Measurements from ENCODE around the gene RUFY4. TPM values are rescaled to one million over a fixed set of nuclear protein-coding genes. Genes with fewer than 3 reads are reported as not detected.

The RUFY4 gene
- total RNA-seq, 2 donors from 2014 or later, result not detected

DNA sequence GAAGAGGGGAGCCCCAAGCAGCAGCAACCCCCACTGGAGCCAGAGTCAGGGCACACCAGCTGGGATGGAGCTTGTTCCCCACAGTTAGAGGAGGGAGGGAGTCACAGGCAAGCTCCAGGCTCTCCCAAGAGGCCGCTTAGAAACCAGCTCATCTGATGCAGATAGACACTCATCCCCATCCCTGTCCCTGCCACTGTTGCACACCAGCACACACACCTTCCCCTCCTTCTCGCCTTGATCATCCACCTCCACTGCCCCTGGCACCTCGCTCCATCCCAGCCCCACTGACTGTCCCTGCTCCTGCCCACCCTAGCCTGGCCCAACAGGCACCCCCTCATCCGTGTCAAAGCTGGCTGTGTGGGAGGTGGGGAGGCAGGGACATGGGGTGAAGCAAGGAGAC lies 1.5 kb upstream of the RUFY4 start:
- WGBS, 2 donors, result 50 to 70% methylated on average over 4 of the region's 4 CpGs
- no peaks in the 10 kb centered on the region for H3K36me3 ChIP-seq (replicated peaks in 1 of 2; ENCODE audit: insufficient read depth in 1 of 2, low read depth in 2 of 2)
- no peak overlapping the region for H3K4me3 ChIP-seq
- intact Hi-C loops (cut with DNase I), result no loop called here
- peaks cover 8% of the 10 kb centered on the region for H3K4me1 ChIP-seq
- H3K27me3 ChIP-seq, result peaks cover 0 to 4% of the 10 kb centered on the region in 2 donors
- no peak for ATAC-seq
- no peaks in the 10 kb centered on the region for H3K9me3 ChIP-seq
- TF ChIP-seq POLR2A (IDR thresholded peaks at IDR 0.05) (no peak), CTCF (IDR thresholded peaks at IDR 0.05) (no peak)
- DNase-seq, result no peak
- no peak overlapping the region for H3K27ac ChIP-seq

DNA sequence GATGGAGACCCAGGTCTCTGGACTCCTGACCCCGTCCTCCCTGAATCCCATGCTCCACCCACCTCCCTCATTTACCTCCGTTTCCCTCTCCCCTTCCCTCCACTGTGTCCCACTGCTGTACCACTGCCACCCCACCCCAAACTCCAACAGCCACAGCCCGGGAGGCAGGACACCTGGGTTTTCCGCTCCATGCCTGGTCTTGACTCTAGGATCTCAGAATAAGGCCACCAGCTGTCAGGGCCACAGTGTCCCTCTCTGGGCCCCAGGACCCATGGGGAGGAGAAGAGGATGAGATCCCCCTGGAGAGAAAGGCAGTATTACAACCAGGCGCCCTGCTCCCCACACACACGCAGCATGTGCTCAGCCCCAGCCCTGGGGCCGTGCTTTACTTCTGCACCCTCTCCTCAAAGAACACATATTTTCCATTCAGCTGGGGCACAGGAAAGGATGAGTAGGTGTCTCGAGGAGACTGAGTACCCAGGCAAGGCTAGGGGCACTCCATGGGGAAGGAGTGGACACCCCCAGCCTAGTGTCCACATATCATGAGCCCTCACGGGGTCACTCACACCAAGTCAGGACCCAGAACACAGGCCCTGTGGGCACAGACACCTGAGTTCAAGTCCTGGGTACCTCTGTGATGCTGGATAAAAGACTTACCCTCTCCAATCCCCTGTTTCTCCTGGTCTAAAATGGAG lies 700 bp downstream of the RUFY4 start:
- intact Hi-C loops (cut with DNase I), result loop anchor here (5.0 kb wide), 1 partner anchor 282 kb away; no protein-coding TSS in a partner anchor
- no peak for TF ChIP-seq CTCF (IDR thresholded peaks at IDR 0.05)
- no peak for TF ChIP-seq POLR2A (IDR thresholded peaks at IDR 0.05)

GRCh38 chr2:218070587-218070986 lies 1.5 kb downstream of the RUFY4 start:
- H3K36me3 ChIP-seq (replicated peaks in 1 of 2; ENCODE audit: insufficient read depth in 1 of 2, low read depth in 2 of 2), result no peaks in the 10 kb centered on the region
- intact Hi-C loops (cut with DNase I), result loop anchor here (5.0 kb wide), 1 partner anchor 283 kb away; no protein-coding TSS in a partner anchor
- ATAC-seq (no peak), DNase-seq (no peak)
- no peak overlapping the region for H3K27ac ChIP-seq
- H3K4me3 ChIP-seq, result no peak overlapping the region
- H3K9me3 ChIP-seq, result no peaks in the 10 kb centered on the region
- WGBS, 2 donors, result 60% methylated on average over 4 of the region's 4 CpGs; no CpG with 5 or more reads in 1 of the 2 donors
- peaks cover 8% of the 10 kb centered on the region for H3K4me1 ChIP-seq
- TF ChIP-seq POLR2A (IDR thresholded peaks at IDR 0.05), result no peak
- TF ChIP-seq CTCF (IDR thresholded peaks at IDR 0.05), result no peak
- H3K27me3 ChIP-seq, result peaks cover 0 to 4% of the 10 kb centered on the region in 2 donors

More for the DNA sequence above, 700 bp downstream of the RUFY4 start:
- WGBS, 2 donors, result 52 to 65% methylated on average over 7 to 9 of the region's 9 CpGs
- no peaks in the 10 kb centered on the region for H3K9me3 ChIP-seq
- H3K4me1 ChIP-seq, result peaks cover 8% of the 10 kb centered on the region
- no peak overlapping the region for H3K4me3 ChIP-seq
- peaks cover 0 to 4% of the 10 kb centered on the region in 2 donors for H3K27me3 ChIP-seq
- H3K36me3 ChIP-seq (replicated peaks in 1 of 2; ENCODE audit: insufficient read depth in 1 of 2, low read depth in 2 of 2), result no peaks in the 10 kb centered on the region
- no peak overlapping the region for H3K27ac ChIP-seq
- ATAC-seq (no peak), DNase-seq (no peak)

DNA sequence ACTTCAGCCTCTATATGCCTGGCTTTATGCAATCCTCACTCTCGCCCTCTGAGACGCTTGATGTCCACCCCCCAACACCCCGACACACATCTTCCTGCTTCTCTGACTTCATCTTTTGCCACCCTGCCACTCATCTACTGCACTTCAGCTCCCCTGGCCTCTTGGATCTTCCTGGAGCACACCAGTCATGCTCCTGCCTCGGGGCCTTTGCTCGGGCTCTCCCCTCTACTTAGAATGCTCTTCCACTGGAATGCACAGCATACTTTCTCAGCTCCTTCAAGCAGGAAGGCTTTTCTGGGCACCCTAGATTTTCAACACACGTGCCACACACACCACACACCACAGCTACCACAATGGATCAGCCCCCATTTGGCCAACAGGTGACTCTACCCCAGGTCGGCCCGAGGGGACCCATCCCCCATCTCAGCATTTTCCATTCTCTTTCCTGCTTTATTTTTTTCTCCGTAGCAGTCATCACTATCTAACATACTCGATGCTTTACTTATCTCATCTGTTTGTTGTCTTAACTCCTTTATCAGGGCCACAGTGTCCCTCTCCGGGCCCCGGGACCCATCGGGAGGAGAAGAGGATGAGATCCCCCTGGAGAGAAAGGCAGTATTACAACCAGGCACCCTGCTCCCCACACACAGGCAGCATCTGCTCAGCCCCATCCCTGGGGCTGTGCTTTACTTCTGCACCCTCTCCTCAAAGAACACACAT lies 2.3 kb downstream of the RUFY4 start:
- ATAC-seq (no peak), DNase-seq (no peak)
- TF ChIP-seq CTCF (IDR thresholded peaks at IDR 0.05), result no peak
- no peak for TF ChIP-seq POLR2A (IDR thresholded peaks at IDR 0.05)
- H3K4me3 ChIP-seq, result no peak overlapping the region
- peaks cover 8% of the 10 kb centered on the region for H3K4me1 ChIP-seq
- H3K27me3 ChIP-seq, result peaks cover 0 to 4% of the 10 kb centered on the region in 2 donors
- H3K36me3 ChIP-seq (replicated peaks in 1 of 2; ENCODE audit: insufficient read depth in 1 of 2, low read depth in 2 of 2), result no peaks in the 10 kb centered on the region
- intact Hi-C loops (cut with DNase I), result loop anchor here (5.0 kb wide), 1 partner anchor 284 kb away; no protein-coding TSS in a partner anchor
- WGBS, 2 donors, result 49 to 50% methylated on average over 13 of the region's 13 CpGs
- H3K27ac ChIP-seq, result no peak overlapping the region
- no peaks in the 10 kb centered on the region for H3K9me3 ChIP-seq

All from body of pancreas (tissue), 4 donors.